Stimulated activated CD4-positive, alpha-beta T cell treated with anti-CD3 and anti-CD28 coated beads, Interleukin-15, amount 100 ng/mL, for 48 hours (primary cell): ENCODE measurements around the gene DDX47.
"Not testable (repeated sequence)": the region's sequence is repeated elsewhere in the genome, so short reads cannot be mapped to it uniquely, and the experiment has no call there.

ENCODE experiments used
- DNase-seq, 2 donors: peaks; one replicate each; pipeline ENCODE4 v3.0.0-alpha.2; 2020; ENCODE audit warnings: low read depth in 2 of 2

The DDX47 gene

DNA sequence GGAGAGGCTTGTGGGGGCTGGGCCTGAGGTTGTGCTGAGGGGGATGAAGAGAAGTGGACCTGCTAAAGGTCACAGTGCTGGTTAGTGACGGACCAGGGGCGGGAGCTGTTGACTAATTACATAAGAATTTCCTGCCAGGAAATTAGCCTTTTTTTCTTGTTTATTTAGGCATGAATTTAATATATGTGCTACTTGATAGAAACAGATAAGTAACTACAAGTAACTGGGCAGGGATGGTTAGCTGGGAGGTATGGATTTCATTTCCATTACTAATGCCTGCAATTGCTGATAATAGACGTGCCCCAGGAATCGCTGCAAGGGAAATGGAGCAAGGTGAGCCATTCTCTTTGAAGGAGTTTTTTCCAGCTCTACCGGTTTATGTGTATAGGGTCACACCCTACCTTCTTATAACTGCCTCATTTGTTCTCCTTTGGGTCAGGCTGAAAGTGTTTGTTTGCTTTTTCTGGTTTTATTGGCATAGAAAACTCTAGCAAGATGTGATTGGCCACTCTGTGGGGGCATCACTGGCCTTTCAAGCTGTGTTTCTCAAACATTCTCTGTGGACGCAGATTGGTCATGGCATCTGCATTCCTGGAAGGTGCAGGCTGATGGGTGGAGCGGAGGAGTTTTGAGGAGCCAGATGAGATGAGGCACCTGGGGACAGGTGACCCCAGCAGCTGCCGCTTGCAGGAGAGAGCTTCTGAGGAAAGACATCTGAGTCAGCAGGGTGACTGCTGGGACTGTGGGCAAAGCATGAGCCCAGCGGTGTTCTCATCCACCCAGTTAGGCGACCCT lies 59.2 kb downstream of the DDX47 start:
- no peak for DNase-seq

DNA sequence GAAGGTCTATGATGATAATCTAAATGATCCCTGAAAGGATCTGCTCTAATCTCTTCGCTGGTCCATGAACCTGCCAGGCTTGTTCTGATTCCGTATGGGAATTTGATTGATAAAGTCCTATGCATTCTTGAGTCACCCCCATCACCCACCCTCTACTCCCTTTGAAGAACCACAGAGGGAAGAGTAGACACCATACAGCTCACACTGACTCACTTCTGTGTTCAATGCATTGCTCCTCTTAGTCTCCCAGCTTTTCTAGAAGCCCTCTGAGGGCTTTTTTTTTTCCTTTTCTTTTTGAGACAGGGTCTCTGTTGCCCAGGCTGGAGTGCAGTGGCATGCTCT lies 59.8 kb downstream of the DDX47 start:
- DNase-seq, result no peak

DNA sequence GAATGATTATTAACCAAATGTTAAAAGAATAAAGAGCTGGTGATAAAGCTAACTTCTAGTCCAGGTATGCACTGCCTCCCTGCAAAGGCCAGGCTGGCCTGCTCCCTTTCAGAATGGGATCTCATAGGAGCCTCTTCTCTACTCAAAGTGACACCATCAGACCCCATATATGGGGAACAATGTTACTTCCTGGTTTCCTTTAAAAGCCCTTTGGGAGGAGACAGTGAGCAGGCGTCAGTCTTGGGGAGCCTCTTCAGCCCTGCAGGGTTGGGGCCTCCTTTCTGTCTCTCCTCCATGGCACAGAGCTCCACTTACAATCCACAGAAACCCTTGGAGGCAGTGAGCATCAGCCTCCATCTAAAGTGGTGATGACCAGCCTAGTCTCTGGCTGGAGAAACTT lies 60.9 kb downstream of the DDX47 start:
- no peak for DNase-seq

DNA sequence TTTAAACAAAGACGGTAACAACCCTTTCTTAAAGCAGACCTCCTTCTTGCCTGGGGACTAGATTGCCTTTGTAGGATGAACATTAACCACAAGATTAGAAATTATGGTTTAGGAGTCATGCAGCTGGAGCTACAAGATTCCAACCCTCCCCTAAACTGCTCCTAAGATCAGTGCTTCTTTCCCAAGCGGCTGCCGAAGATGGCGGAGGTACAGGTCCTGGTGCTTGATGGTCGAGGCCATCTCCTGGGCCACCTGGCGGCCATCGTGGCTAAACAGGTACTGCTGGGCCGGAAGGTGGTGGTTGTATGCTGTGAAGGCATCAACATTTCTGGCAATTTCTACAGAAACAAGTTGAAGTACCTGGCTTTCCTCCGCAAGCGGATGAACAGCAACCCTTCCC lies 62.2 kb downstream of the DDX47 start:
- DNase-seq, result not testable (repeated sequence)

DNA sequence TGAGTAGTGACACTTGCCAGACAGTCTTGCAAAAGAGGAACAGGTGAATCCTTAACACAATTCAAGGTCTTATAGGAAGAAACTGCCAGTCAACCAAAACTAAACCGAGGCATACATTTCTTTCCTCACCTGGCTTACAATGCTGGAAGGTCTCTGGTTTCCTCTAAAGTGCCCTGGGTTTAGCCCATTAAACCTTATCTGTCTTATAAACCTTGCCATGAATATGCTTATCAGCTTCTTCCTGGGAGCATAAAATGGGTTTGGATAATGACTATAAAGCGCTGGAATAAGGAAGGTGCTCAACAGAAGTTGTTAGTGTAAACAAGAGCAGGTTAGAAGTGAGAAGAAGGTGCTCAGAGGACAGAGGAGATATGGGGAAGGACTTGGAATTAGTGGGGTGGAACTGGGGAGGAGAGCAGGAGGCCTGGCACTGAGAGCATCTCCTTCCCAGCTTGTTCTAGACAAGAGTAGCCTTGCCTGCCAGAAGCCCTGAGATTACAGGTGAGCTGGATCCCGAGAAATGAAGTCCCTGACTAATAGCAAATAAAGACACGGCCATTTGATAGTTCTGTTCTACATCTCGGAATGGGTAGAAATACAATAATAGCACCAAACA lies 64.1 kb downstream of the DDX47 start:
- no peak for DNase-seq

DNA sequence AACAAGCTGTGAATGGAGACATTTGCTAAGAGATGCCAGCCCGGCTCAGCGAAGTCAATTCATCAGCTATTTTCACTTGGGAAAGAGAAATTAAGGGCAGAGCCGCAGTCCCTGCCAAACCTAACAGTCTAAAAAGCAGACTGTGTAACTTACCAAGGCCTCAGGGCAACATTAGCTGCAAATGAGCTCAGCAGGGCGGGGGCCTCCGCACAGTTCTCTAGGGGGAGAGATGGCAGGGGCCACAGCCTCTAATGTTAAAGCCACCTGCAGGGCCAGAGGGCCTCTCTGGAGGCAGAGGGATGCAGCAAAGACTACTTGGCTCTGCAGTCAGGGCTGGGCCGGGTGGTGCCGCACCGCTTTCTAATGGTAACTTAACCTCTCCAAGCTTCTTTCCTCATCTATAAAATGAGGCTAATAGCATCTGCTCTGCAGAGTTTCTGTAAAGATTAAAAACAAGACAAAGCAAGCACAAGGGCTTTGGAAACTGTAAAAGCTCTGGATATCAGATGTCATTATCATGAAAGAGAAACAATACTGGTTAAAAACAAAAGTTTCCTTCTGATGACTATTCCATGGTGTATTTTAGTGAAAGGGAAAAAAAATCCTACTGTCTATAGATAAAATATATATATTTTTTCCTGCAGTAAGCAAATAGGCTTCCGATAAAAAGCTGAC lies 64.8 kb downstream of the DDX47 start:
- no peak for DNase-seq
